ENCODE data around the gene CREB3L2.
A peak's percentile ranks its signal among the peaks of the same experiment; 100 is the strongest.
"Not testable (repeated sequence)": the region's sequence is repeated elsewhere in the genome, so short reads cannot be mapped to it uniquely, and the experiment has no call there.

Gene CREB3L2, protein sequence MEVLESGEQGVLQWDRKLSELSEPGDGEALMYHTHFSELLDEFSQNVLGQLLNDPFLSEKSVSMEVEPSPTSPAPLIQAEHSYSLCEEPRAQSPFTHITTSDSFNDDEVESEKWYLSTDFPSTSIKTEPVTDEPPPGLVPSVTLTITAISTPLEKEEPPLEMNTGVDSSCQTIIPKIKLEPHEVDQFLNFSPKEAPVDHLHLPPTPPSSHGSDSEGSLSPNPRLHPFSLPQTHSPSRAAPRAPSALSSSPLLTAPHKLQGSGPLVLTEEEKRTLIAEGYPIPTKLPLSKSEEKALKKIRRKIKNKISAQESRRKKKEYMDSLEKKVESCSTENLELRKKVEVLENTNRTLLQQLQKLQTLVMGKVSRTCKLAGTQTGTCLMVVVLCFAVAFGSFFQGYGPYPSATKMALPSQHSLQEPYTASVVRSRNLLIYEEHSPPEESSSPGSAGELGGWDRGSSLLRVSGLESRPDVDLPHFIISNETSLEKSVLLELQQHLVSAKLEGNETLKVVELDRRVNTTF

DNA sequence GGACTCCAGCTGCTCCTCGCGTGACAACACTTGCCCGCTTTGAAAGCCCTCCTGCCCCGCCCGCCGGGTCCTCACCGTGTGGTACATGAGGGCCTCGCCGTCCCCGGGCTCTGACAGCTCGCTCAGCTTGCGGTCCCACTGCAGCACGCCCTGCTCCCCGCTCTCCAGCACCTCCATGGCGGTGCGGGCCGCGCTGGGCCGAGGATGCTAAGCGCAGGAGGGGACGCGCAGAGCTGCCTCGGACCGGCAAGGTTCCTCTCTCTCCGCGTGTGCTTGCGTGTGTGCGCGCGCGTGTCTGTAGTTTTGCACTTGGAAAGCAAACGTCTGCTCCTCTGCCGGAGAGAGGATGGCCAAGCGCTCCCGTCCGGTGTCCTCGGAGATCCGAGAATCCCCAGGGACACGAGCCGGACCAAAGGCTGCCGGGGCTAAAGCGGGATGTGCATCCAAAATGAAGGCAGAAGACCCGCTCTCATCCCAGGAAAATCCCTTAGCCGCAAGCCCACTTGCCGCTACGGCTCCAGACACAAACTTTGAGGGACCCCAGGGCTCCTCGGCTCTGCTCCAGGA is at the start of gene CREB3L2:
Gene CREB3L2, minus strand, starts transcription at position 558 of the 567 bp plus-strand sequence. Its CDS starts 381 bp downstream, at position 177.
- DNase-seq (ENCODE audit: low read depth in 1 of 2, low spot score in 1 of 2) = peak; percentile 35 to 44

GRCh38 chr7:138049505-138050116 is 47.7 kb upstream of the CREB3L2 start:
- no peak for DNase-seq (ENCODE audit: low read depth in 1 of 2, low spot score in 1 of 2)

GRCh38 chr7:138047907-138048306 is 46.0 kb upstream of the CREB3L2 start:
- no peak for DNase-seq (ENCODE audit: low read depth in 1 of 2, low spot score in 1 of 2)

DNA sequence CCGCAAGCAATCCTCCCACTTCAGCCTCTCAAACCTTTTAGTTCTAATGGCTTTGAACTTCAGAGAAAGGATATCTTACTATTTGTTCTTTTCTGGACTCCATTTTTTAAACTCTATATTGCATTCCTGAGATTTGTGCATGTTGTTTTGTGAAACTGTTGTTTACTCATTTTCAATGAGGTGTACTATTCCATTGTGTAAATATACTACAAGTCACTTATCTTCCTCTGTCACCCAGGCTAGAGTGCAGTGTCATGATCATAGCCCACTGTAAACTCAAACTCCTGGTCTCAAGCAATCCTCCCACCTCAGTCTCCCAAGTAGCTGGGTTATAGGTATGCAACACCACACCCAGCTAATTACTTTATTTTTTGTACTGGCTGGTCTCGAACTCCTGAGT is 43.0 kb upstream of the CREB3L2 start:
- no peak for DNase-seq (ENCODE audit: low read depth in 1 of 2, low spot score in 1 of 2)

DNA sequence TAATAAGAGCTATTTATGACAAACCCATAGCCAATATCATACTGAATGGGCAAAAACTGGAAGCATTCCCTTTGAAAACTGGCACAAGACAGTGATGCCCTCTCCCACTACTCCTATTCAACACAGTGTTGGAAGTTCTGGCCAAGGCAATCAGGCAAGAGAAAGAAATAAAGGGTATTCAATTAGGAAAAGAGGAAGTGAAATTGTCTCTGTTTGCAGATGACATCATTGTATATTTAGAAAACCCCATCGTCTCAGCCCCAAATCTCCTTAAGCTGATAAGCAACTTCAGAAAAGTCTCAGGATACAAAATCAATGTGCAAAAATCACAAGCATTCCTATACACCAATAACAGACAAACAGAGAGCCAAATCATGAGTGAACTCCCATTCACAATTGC is 38.2 kb upstream of the CREB3L2 start:
- not testable (repeated sequence) for DNase-seq (ENCODE audit: low read depth in 1 of 2, low spot score in 1 of 2)

GRCh38 chr7:138036135-138036534 is 34.2 kb upstream of the CREB3L2 start:
- no peak for DNase-seq (ENCODE audit: low read depth in 1 of 2, low spot score in 1 of 2)

DNA sequence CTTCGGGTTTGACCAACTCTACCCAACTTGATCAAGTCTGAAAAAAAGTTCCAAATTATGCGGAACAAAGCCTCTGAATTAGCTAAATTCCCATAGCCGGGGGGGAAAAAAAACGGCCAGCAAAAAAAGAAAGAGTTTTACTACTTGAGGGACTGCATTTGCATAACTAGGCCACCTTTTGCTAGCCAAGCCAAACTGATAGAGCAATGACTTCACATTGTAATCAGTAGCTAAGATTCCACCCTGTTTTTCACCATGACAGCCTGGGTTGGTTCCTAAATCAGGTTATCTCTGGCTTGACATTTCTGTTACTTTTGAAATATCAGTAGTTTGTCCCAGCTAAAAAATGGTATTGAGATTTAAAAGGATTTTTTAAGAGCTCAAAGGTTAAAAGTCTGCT is 31.4 kb upstream of the CREB3L2 start:
- no peak for DNase-seq (ENCODE audit: low read depth in 1 of 2, low spot score in 1 of 2)

DNA sequence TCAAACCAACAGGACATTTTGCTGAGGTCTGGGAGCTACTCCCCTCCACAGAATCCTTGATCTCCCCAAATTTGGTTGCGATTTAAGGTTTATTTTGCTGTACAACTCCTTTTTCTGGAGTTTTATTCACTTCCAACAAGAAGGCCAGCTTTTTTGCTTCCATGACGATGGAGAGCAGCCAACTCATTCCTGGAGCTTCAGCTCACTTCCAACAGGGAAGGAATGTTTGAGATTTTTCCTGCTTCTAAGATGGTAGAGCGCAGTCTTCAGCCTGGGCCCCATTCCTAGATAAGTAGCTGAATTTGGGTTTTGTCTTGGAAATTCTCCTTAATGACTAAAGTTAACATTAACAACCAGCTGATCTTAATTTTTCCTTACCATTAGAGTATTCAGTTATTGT is 30.9 kb upstream of the CREB3L2 start:
- DNase-seq (ENCODE audit: low read depth in 1 of 2, low spot score in 1 of 2) = no peak

DNA sequence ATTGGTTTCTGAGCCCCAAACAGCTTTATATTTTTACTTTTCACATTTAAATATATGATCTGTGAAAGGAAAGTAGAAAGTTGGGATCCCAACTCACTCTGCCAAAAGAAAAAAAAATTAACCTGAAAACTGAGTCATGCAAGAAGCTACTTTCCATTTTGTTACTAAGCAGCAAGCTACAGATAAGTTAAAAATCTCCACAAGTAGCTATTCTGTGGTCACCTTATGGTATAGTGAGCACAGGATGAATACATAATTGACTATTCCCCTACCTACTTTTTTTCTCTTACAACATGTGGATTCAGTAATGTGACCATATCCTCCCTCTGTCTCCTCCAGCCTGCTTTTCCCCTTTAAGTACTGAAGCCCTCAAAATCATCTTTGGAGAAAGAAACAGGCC is 30.3 kb upstream of the CREB3L2 start:
- no peak for DNase-seq (ENCODE audit: low read depth in 1 of 2, low spot score in 1 of 2)

DNA sequence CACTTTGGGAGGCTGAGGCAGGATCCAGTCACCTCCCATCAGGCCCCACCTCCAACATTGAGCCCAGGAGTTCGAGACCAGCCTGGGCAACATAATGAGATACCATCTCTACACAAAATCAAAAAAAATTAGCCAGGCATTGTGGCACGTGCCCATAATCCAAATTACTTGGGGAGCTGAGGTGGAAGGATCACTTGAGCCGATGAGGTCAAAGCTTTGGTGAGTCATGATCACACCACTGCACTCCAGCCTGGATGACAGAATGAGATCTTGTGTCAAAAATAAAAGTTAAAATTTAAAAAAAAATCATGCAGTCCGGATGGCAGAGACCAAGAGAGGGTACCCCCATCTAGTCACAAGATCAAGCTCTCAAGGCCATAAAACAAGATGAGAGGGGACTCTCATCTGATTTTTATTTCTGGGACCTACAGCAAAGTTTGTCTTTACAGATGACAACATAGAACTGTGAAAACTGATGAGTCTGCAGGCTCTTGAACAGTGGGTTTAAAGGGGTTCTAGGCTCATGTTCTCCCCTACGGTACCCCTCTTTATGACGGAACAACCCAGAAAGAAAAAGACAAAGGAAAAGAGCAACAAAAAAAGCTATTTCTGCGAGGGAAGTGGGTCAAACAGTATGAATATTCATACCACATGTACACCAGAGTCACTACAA is 28.9 kb upstream of the CREB3L2 start:
- DNase-seq (ENCODE audit: low read depth in 1 of 2, low spot score in 1 of 2) = no peak

- DNase-seq (ENCODE audit: low read depth in 1 of 2, low spot score in 1 of 2) = no peak
Observed at GRCh38 chr7:138029941-138030340, 28.1 kb upstream of the CREB3L2 start.

DNA sequence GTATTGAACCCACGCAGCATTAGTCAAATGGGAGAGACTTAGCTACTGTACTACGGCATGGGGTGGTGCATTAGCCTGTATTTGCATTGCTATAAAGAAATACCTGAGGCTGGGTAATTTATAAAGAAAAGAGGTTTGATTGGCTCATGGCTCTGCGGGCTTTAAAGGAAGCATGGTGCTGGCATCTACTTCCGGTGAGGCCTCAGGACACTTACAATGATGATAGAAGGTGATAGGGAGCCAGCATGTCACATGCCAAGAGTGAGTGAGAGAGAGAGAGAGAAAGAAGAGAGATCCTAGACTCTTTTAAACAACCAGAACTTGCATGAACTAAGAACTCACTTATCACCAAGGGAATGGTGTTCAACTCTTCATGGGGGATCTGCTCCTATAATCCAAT is 27.2 kb upstream of the CREB3L2 start:
- DNase-seq (ENCODE audit: low read depth in 1 of 2, low spot score in 1 of 2) = no peak

GRCh38 chr7:138027100-138027499 is 25.2 kb upstream of the CREB3L2 start:
- no peak for DNase-seq (ENCODE audit: low read depth in 1 of 2, low spot score in 1 of 2)

DNA sequence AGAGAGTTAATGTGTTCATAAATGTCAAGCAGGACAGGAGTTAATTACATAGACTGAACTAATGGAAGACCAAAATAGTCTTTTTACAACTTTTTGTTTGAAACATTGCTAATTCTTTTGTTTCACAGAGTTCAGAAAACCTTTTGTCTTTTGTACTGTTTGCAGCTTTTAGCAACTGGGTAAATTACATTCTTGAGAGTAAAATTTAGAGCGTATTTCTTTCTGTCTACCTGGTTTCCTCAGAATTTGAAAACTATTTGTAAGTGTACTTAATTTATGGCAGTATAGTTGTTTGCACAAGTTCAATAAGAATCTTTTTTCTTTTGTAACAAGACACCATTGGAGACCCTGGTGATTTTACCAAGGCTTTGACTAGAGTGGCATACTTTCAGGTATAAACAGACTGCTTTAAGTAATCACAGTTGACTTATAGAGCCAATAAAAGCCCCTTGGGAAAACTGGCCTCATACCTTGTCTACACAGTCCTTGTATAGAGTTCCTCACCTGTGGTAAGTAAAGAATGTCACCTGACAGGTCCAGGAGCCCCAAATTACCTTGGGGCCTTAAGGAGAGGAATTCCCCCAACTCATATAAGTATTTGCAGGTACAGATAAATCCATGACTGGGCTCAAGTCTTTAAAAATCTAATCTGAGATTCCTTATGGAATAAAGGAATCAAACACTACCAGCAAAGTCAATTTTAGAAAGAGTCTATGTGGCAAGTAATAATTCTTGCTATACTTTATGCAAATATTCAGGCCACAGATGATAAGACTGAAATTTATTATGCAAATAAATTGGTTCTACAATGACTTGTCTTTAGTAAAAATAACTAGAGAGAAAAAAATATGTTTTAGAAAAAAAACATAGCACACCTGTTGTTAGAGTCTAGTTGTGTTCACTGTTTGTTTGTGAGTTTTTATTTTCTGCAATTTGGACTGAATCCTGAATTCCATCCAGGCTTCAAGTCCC is 23.6 kb upstream of the CREB3L2 start:
- DNase-seq (ENCODE audit: low read depth in 1 of 2, low spot score in 1 of 2) = no peak

GRCh38 chr7:138024765-138025164 is 22.9 kb upstream of the CREB3L2 start:
- no peak for DNase-seq (ENCODE audit: low read depth in 1 of 2, low spot score in 1 of 2)

DNA sequence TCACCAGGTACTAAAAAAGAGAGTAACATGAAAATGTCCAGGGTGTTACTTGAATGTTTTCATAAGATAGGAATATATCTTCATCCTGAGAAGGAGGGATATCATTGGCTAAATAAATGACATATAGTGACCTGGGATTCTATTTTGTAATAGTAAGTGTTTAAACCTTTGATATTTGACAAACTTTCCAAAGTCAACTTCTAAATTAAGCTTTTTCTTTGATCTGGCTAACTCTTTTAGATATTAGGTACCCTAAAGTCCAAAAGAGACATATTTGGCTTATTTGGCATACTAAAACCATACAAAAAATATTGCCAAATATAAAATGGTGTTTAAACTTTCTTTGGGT is 22.4 kb upstream of the CREB3L2 start:
- no peak for DNase-seq (ENCODE audit: low read depth in 1 of 2, low spot score in 1 of 2)

DNA sequence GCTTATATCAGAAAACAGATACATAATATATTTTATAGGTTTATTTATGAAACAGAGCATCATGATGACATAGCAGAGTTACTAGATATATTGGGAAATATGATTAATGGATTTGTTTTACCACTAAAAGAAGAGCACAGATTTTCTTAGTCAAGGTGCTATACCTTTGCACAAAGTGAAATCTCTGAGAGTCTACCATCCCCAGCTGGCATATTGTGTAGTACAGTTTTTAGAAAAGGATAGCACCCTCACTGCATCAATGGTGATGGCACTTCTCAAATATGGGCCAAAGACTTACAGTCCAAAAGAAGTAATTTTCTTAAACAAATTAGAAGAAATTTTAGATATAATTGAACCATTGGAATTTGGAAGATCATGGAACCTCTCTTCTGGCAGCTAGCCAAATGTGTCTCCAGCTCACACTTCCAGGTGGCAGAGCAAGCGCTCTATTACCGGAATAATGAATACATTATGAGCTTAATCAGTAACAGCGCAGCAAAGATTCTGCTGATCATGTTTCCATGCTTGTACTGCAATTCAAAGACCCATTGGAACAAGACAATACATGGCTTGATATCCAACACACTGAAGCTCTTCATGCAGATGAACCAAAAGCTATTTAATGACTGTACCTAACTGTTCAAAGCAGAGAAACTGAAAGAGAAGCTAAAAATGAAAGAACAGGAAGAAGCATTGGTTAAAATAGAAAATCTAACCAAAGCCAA is 21.9 kb upstream of the CREB3L2 start:
- DNase-seq (ENCODE audit: low read depth in 1 of 2, low spot score in 1 of 2) = no peak

DNA sequence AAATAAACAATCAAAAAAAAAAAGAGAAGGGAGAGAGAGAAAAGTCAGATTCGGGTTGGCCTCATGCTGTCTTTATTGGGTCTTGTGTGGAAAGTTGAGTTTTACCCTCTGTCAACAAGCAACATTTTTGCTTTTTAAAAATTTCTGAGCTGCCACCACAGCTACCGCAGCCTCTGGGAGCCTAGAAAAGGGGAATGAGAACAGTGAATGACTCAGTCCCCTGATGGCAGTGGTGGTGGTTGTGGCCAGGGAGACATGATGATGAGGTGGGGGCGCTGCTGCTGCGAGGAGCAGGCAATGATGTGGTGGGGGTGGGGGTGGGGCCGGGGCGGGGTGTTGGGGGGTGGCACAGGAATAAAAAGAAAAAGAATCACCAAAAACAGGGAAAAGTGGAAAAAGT is 20.0 kb upstream of the CREB3L2 start:
- no peak for DNase-seq (ENCODE audit: low read depth in 1 of 2, low spot score in 1 of 2)

- no peak for DNase-seq (ENCODE audit: low read depth in 1 of 2, low spot score in 1 of 2)
Observed at GRCh38 chr7:138017992-138018391, 16.1 kb upstream of the CREB3L2 start.

DNA sequence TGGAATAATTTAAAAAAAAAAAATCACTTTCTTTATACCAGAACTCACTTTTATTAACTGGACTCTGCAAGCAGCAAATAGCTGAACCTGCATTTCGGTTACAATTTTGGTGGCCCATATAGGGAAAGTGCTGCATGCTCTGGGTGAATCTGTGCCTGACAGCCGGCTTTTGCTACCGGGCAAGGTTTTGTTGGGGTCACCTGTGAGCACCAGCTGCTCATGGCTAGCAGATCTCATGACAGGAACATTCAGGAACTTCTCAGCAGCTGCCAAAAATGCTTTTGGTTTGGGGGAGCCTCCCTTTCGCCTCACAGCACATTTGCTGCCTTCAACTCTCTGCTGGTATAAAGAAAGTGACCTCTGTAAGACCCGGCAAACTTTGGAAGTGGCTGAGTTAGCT is 13.2 kb upstream of the CREB3L2 start:
- DNase-seq (ENCODE audit: low read depth in 1 of 2, low spot score in 1 of 2) = no peak
